ENCODE results near the gene CRYBA4. TPM values are rescaled to one million over a fixed set of nuclear protein-coding genes. Genes with fewer than 3 reads are reported as not detected.
"Not testable (repeated sequence)": the region's sequence is repeated elsewhere in the genome, so short reads cannot be mapped to it uniquely, and the experiment has no call there.

The CRYBA4 gene
- total RNA-seq, 1 donor, result not detected

DNA sequence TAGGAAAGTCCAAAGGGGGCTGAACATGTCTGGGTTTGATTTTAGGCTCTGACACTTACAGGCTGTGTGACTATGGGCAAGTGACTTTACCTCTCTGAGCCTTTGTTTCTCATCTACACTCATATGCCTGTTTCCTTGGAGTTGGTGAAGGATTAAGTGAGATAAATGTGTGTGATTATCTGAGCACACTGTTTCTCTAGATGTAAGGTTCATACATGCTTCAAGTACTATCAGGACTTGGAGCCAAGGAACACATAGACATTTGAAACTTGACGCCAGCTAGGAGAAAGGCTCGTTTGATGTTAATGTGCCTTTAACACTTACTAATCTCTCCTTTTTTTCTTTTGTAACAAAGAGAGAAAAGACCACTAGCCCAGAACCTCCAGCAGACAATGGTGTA lies 13.6 kb upstream of the CRYBA4 start:
- DNase-seq (ENCODE audit: low read depth), result no peak
- TF ChIP-seq, protein P1, sequence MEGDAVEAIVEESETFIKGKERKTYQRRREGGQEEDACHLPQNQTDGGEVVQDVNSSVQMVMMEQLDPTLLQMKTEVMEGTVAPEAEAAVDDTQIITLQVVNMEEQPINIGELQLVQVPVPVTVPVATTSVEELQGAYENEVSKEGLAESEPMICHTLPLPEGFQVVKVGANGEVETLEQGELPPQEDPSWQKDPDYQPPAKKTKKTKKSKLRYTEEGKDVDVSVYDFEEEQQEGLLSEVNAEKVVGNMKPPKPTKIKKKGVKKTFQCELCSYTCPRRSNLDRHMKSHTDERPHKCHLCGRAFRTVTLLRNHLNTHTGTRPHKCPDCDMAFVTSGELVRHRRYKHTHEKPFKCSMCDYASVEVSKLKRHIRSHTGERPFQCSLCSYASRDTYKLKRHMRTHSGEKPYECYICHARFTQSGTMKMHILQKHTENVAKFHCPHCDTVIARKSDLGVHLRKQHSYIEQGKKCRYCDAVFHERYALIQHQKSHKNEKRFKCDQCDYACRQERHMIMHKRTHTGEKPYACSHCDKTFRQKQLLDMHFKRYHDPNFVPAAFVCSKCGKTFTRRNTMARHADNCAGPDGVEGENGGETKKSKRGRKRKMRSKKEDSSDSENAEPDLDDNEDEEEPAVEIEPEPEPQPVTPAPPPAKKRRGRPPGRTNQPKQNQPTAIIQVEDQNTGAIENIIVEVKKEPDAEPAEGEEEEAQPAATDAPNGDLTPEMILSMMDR (IDR thresholded peaks at IDR 0.05; ENCODE audit: insufficient read depth, low read length), result no peak
- H3K4me3 ChIP-seq (ENCODE audit: low read depth, low read length), result no peak overlapping the region

DNA sequence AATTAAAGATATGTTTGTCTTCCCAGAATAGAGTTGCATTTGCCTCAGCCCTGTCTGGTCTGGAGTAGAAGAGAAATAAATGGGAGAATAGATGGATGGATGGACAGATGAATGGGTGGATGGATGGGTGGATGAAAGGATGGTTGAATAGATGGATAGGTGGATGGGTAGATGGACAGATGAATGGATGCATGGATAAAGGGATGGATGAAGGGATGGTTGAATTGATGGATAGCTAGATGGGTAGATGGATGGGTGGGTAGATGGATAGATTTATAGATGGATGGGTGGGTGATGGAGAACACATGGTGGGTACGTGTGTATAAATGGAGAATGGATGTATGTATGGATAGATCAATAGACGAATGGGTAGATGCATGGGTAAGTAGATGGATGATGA lies 12.5 kb upstream of the CRYBA4 start:
- H3K4me3 ChIP-seq (ENCODE audit: low read depth, low read length), result no peak overlapping the region
- TF ChIP-seq, protein P1 (IDR thresholded peaks at IDR 0.05; ENCODE audit: insufficient read depth, low read length), result no peak
- DNase-seq (ENCODE audit: low read depth), result no peak

DNA sequence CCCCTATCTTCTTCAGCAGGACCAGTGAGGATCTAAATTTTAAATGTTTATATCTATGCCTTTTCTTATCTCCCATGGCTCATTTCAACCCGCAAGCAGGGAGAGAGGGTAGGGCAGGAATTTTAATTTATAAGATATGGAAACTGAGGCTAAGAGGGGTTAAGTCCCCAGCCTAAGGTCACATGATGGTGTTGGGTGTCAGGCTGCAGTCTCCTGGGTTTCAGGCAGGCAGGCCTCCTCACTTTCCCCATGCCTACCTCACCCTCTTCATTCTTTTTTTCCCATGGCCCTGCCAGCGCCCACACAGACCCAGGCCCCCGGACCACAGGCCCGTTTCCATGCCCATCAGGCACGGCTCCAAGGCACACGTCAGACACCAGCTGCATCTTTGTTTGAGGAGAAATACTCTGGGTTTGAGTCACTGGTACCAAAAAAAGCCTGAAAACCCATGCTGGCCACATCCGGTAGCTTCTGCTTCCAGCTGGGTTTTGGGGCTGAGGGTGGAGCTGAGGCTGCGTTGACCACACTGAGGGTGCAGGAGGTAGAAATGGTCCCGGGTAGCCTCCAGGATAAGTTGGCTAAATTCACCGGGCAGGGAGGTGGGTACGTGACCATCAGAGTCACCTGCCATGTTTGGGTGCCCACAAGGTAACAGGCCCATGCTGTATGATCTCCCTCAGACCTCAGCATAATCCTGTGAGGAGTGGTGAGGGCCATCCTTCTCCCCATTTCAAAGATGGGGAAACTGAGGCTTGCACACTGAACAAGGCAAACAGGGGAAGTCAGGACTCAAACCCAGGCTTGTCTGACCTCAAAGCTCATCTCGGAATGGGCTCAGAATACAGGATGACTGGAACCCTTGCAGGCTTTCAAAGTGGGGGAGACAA lies 11.4 kb upstream of the CRYBA4 start:
- H3K4me3 ChIP-seq (ENCODE audit: low read depth, low read length), result no peak overlapping the region
- DNase-seq (ENCODE audit: low read depth), result peak; percentile 83
- TF ChIP-seq, protein P1 (IDR thresholded peaks at IDR 0.05; ENCODE audit: insufficient read depth, low read length), result no peak

DNA sequence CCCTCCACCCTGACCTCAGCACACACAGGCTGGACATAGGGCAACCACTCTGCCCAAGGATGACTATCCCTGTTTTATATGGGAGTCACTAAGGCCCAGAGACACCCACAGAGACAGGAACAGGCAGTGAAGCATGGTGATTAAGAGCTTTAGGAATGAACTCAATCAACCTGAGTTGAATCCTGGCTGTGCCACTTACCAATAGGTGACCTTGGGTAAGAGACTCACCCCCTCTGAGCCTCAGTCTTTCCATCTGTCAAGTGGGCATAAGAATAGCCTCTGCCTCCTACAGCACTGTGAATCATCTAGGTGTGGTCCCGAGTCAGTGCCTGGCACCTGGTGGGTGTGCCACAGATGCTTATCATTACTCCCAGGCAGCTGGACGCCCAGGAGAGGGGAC lies 10.8 kb upstream of the CRYBA4 start:
- no peak overlapping the region for H3K4me3 ChIP-seq (ENCODE audit: low read depth, low read length)
- no peak for DNase-seq (ENCODE audit: low read depth)
- TF ChIP-seq, protein P1 (IDR thresholded peaks at IDR 0.05; ENCODE audit: insufficient read depth, low read length), result no peak

DNA sequence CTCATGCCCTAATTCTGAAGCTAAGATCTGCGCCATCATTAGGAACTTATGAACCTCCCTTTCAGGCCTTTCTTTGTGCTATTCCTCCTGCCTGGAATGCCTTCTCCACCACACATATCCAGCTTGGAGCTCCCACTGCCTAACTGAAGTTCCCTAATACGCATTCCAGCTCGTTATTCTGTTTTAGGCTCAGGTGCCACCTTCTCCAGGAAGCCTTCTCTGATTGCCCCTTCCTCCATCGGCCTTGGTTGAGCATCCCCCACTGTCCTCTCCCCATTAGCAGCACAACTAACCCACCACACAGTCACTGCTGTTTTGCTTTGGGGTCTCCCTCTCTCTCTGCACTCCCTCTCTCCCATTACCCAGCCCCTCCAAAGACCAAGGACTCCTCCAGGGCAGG lies 9.1 kb upstream of the CRYBA4 start:
- H3K4me3 ChIP-seq (ENCODE audit: low read depth, low read length), result no peak overlapping the region
- no peak for DNase-seq (ENCODE audit: low read depth)
- TF ChIP-seq, protein P1 (IDR thresholded peaks at IDR 0.05; ENCODE audit: insufficient read depth, low read length), result no peak

DNA sequence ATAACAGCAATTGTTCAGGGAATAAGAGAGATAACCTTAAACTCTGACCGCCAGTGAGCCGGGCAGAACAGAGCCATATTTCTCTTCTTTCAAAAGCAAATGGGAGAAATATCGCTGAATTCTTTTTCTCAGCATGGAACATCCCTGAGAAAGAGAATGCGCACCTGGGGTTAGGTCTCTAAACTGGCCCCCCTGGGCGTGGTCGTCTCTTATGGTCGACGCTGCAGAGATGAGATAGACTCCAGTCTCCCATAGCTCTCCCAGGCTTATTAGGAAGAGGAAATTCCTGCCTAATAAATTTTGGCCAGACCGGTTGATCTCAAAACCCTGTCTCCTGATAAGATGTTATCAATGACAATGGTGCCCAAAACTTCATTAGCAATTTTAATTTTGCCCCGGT lies 8.0 kb upstream of the CRYBA4 start:
- DNase-seq (ENCODE audit: low read depth); H3K4me3 ChIP-seq (ENCODE audit: low read depth, low read length): not testable (repeated sequence)

DNA sequence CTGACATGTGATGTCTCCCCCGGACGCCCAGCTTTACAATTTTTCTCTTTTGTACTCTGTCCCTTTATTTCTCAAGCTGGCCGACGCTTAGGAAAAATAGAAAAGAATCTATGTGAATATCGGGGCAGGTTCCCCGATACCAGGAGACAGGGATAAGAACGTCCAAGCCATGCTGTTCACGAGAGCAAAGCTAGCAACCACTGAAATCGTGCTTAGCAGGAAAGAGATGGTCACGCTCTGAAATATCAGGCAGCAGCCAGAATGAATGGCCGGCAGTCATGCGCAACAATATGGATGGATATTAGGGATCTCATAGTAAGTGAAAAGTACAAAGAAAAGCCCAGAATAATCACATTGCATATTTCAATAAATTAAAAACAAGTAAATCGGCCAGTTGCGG lies 7.4 kb upstream of the CRYBA4 start:
- no peak overlapping the region for H3K4me3 ChIP-seq (ENCODE audit: low read depth, low read length)
- TF ChIP-seq, protein P1 (IDR thresholded peaks at IDR 0.05; ENCODE audit: insufficient read depth, low read length), result no peak
- DNase-seq (ENCODE audit: low read depth), result no peak

Data from fibroblast of the aortic adventitia (primary cell).